GM12878 (cell line): Measurements from ENCODE around the gene SLC22A7. TPM values are rescaled to one million over a fixed set of nuclear protein-coding genes. Genes with fewer than 3 reads are reported as not detected.

Experiments used
- ATAC-seq: fragments of 200-7000 bp; cut with Tn5 transposase; 3 replicates; pipeline ENCODE4 v1.9.1; 2020; ENCODE audit warnings: mild to moderate bottlenecking, moderate library complexity
- BruUV-seq: library from RNA; stranded (reverse); fragments of 400-500 nt; replicated peaks from 2 replicates; lab custom pipeline; 2021; lab: Mats Ljungman, UMichigan
- CTCF ChIA-PET: fragments of 300-600 bp; sonication (Branson Sonifier 250); formaldehyde crosslinking; extraction: SDS; loops from one replicate; lab custom pipeline; 2021; ENCODE audit warnings: inconsistent platforms; lab: Yijun Ruan, JAX
- POLR2A ChIA-PET: fragments of 350-600 bp; formaldehyde crosslinking; extraction: SDS; loops from one replicate; lab custom pipeline; 2021; ENCODE audit warnings: inconsistent platforms; lab: Charles Lee
- RAD21 ChIA-PET: fragments of 300-600 bp; sonication (Branson Sonifier 250); formaldehyde crosslinking; loops from one replicate; lab custom pipeline; 2023; ENCODE audit warnings: antibody characterized with exemption; ENCODE audit not compliant: unreplicated experiment; lab: Charles Lee
- SMC1A ChIA-PET: fragments of 300-600 bp; sonication (Branson Sonifier 250); formaldehyde crosslinking; loops from one replicate; lab custom pipeline; 2023; ENCODE audit not compliant: unreplicated experiment, uncharacterized antibody; lab: Charles Lee
- DNase-seq: peaks from one replicate; pipeline ENCODE4 v3.0.0-alpha.2; 2011; ENCODE audit warnings: low read depth, low spot score
- FAIRE-seq: peaks from 3 replicates; lab custom pipeline; 2011; peaks lifted over from hg19 to GRCh38; lab: Jason Lieb, UNC
- H2AFZ ChIP-seq: 2 replicates; pipeline ENCODE4 v1.6.0; 2011; ENCODE audit warnings: low read depth, low read length, control low read depth; ENCODE audit not compliant: control insufficient read depth
- H3K27ac ChIP-seq: 2 replicates; pipeline ENCODE4 v1.5.1; 2011; ENCODE audit warnings: control low read depth; ENCODE audit not compliant: control insufficient read depth, insufficient read depth
- H3K27me3 ChIP-seq, 2 experiments: replicated peaks in 1 of 2; 2 replicates each; pipeline versions ENCODE4 v1.6.0 to v1.6.1; 2011; ENCODE audit warnings: low read length in 1 of 2; ENCODE audit not compliant: control insufficient read depth in 2 of 2, insufficient read depth in 2 of 2
- H3K36me3 ChIP-seq, 2 experiments: 2 replicates each; pipeline ENCODE4 v1.5.1; 2011; ENCODE audit warnings: low read length in 1 of 2; ENCODE audit not compliant: control insufficient read depth in 2 of 2, insufficient read depth in 2 of 2
- H3K4me1 ChIP-seq: 2 replicates; pipeline ENCODE4 v1.6.1; 2011; ENCODE audit warnings: mild to moderate bottlenecking, low read length, moderate library complexity, mixed read lengths; ENCODE audit not compliant: control insufficient read depth, insufficient read depth
- H3K4me2 ChIP-seq: 2 replicates; pipeline ENCODE4 v1.6.0; 2011; ENCODE audit warnings: control low read depth; ENCODE audit not compliant: control insufficient read depth, insufficient read depth
- H3K4me3 ChIP-seq: fragments of 200-600 bp; sonication (generic); 2 replicates; pipeline ENCODE4 v1.5.1; 2016
- H3K79me2 ChIP-seq: 2 replicates; pipeline ENCODE4 v1.6.0; 2011; ENCODE audit warnings: low read length; ENCODE audit not compliant: control insufficient read depth, insufficient read depth
- H3K9ac ChIP-seq: 2 replicates; pipeline ENCODE4 v1.8.0; 2011; ENCODE audit warnings: low read length, control low read depth, mixed read lengths; ENCODE audit not compliant: control insufficient read depth, insufficient read depth
- H3K9me3 ChIP-seq: replicated peaks from 3 replicates; pipeline ENCODE4 v1.5.1; 2011; ENCODE audit warnings: mild to moderate bottlenecking, low read length; ENCODE audit not compliant: control insufficient read depth, insufficient read depth
- H4K20me1 ChIP-seq: 2 replicates; pipeline ENCODE4 v1.6.0; 2011; ENCODE audit not compliant: control insufficient read depth, insufficient read depth
- BCLAF1 ChIP-seq: fragments of 450-650 bp; IDR thresholded peaks from 2 replicates; pipeline ENCODE4 v1.6.1; 2017; ENCODE audit warnings: antibody characterized with exemption, mild to moderate bottlenecking, moderate library complexity
- ELK1 ChIP-seq: IDR thresholded peaks from 2 replicates; pipeline ENCODE4 v1.6.1; 2012; ENCODE audit warnings: low read depth, low read length, improper control_type of control experiment
- WGBS: methylation state at CpG from one replicate; pipeline ENCODE4 v1.1.6; 2016; ENCODE audit warnings: low lambda C conversion rate; ENCODE audit not compliant: insufficient replicate concordance, insufficient coverage; ENCODE audit errors: missing lambda C conversion rate; 5-methylcytosine and 5-hydroxymethylcytosine counted together
- in situ Hi-C: fragments of 300-500 bp; cut with MboI; formaldehyde crosslinking; loops from 9 replicates; pipeline ENCODE4 v1.14.3; 2018; ENCODE audit warnings: mixed read lengths
- intact Hi-C: fragments of 100-400 bp; cut with micrococcal nuclease; formaldehyde crosslinking; loops from one replicate; pipeline ENCODE4 v1.14.2; 2022; ENCODE audit not compliant: unreplicated experiment
- polyA plus RNA-seq, 11 experiments: library from polyadenylated mRNA; depleted of rRNA in 4 of 11; unstranded in 6 of 11; stranded (reverse) in 5 of 11; fragments of >200 nt; fragmentation: Nextera tagmentation in 4 of 11; fragmentation: Illumina TruSeq in 1 of 11; extraction: Ambion mirVana in 4 of 11; extraction: Trizol in 1 of 11; gene quantifications; 1 replicate in 1 of 11; 2 replicates in 10 of 11; pipeline versions ENCODE4 v1.2.1 to v1.2.3, GENCODE V29; 2011 to 2016; ENCODE audit warnings: inconsistent platforms in 2 of 11, missing spikeins in 2 of 11, low read depth in 1 of 11
- total RNA-seq, 4 experiments: library from RNA; depleted of rRNA in 3 of 4; stranded (reverse); fragments of >200 nt in 3 of 4; fragmentation: Illumina TruSeq in 1 of 4; extraction: Trizol in 1 of 4; gene quantifications; 2 replicates each; pipeline versions ENCODE4 v1.2.1 to v1.2.3, GENCODE V29; 2013 to 2021

The SLC22A7 gene
- total and polyA plus RNA-seq, 10 of the 15 experiments (the other 5 are each of a cell fraction or from before 2014, with no cell fraction given), result 0.08 to 0.31 TPM; not detected in 8

GRCh38 chr6:43282636-43283513 is 15.2 kb upstream of the SLC22A7 start:
- H3K9ac ChIP-seq, result no peak overlapping the region
- in situ Hi-C loops (no loop called here), intact Hi-C loops (no loop called here)
- H3K36me3 ChIP-seq, result no peaks in the 10 kb centered on the region
- SMC1A ChIA-PET, result interaction anchor here (1.5 kb wide), 1 partner anchor 14 kb away, joined by 3 read pairs; no protein-coding TSS in a partner anchor
- H4K20me1 ChIP-seq, result no peaks in the 10 kb centered on the region
- ATAC-seq, result no peak
- H3K79me2 ChIP-seq, result no peaks in the 10 kb centered on the region
- no peak overlapping the region for H2AFZ ChIP-seq
- no peak overlapping the region for H3K4me3 ChIP-seq
- peaks cover 0 to 2% of the 10 kb centered on the region in 2 experiments; a peak in 3 of 4 replicates for H3K27me3 ChIP-seq
- H3K9me3 ChIP-seq, result no peaks in the 10 kb centered on the region
- POLR2A ChIA-PET, result no interaction called here
- no peak for TF ChIP-seq ELK1
- no peak for TF ChIP-seq BCLAF1
- DNase-seq, result no peak
- RAD21 ChIA-PET, result no interaction called here
- H3K4me2 ChIP-seq, result no peak overlapping the region
- no peaks in the 10 kb centered on the region for H3K4me1 ChIP-seq
- FAIRE-seq, result no peak
- CTCF ChIA-PET, result interaction anchor here (1.2 kb wide), 1 partner anchor 52 kb away, joined by 4 read pairs; no protein-coding TSS in a partner anchor
- no peak overlapping the region for H3K27ac ChIP-seq
- no TSS peak for BruUV-seq
- 45% methylated on average over 32 of the region's 32 CpGs for WGBS
